H1 (cell line): ENCODE measurements around the gene SEPTIN2.

ENCODE experiments used
- BACH1 ChIP-seq: IDR thresholded peaks from 2 replicates; pipeline ENCODE4 v1.6.1; 2012; ENCODE audit warnings: low read length, improper control_type of control experiment
- CHD2 ChIP-seq: IDR thresholded peaks from 2 replicates; pipeline ENCODE4 v1.6.1; 2012; ENCODE audit warnings: low read length, improper control_type of control experiment
- CTCF ChIP-seq, 3 experiments: IDR thresholded peaks; 1 replicate in 2 of 3; 2 replicates in 1 of 3; pipeline versions ENCODE4 v1.5.1 to v1.6.1; 2011; ENCODE audit warnings: low read length in 3 of 3, mild to moderate bottlenecking in 3 of 3, inconsistent platforms in 2 of 3, low read depth in 1 of 3, moderate library complexity in 1 of 3; ENCODE audit not compliant: insufficient read depth in 1 of 3; ENCODE audit errors: control extremely low read depth in 1 of 3
- JUN ChIP-seq: IDR thresholded peaks from 2 replicates; pipeline ENCODE4 v1.6.1; 2011; ENCODE audit warnings: low read depth, mild to moderate bottlenecking, improper control_type of control experiment, low read length
- JUND ChIP-seq: IDR thresholded peaks from 2 replicates; pipeline ENCODE4 v1.6.1; 2011; ENCODE audit warnings: mild to moderate bottlenecking, improper control_type of control experiment, low read length
- MAFK ChIP-seq: IDR thresholded peaks from 2 replicates; pipeline ENCODE4 v1.6.1; 2012; ENCODE audit warnings: low read depth, mild to moderate bottlenecking, improper control_type of control experiment, low read length
- MAX ChIP-seq: IDR thresholded peaks from 2 replicates; pipeline ENCODE4 v1.6.1; 2012; ENCODE audit warnings: inconsistent platforms
- POLR2A ChIP-seq, 2 experiments: IDR thresholded peaks; 1 replicate in 1 of 2; 2 replicates in 1 of 2; pipeline ENCODE4 v1.6.1; 2011; ENCODE audit warnings: low read depth in 2 of 2, low read length in 2 of 2, mild to moderate bottlenecking in 2 of 2; ENCODE audit errors: control extremely low read depth in 1 of 2
- RXRA ChIP-seq: IDR thresholded peaks from 2 replicates; pipeline ENCODE4 v1.6.1; 2011; ENCODE audit warnings: low read depth, mild to moderate bottlenecking, low read length, moderate library complexity; ENCODE audit not compliant: insufficient read depth
- SP2 ChIP-seq: IDR thresholded peaks from 2 replicates; pipeline ENCODE4 v1.6.1; 2012; ENCODE audit warnings: mild to moderate bottlenecking, low read length, inconsistent platforms
- SUZ12 ChIP-seq: fragments of 200-600 bp; sonication (generic); IDR thresholded peaks from 2 replicates; pipeline ENCODE4 v1.6.1; 2012; ENCODE audit warnings: mild to moderate bottlenecking, inconsistent platforms, low read length, moderate library complexity, mixed read lengths

DNA sequence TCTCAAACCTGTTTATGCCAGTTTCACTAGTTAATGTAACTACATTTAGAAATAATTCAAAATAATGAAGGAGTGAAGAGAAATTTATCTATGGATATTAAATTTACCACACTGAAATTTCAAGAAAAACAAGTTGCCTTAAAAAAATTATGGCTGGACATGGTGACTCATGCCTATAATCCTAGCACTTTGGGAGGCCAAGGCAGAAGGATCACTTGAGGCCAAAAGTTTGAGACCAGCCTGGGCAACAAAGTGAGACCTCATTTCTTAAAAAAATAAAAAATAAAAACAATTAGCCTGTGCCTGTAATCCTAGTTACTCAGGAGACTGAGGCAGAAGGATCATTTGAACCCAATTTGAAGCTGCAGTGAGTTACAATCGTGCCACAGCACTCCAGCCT lies 30.1 kb upstream of the SEPTIN2 start:
- no peak for TF ChIP-seq JUN
- no peak for TF ChIP-seq CTCF (IDR thresholded peaks at IDR 0.05; ENCODE audit: control extremely low read depth in 1 of 3, insufficient read depth in 1 of 3, low read depth in 1 of 3, low read length in 3 of 3)
- no peak for TF ChIP-seq BACH1
- no peak for TF ChIP-seq RXRA
- TF ChIP-seq POLR2A (IDR thresholded peaks at IDR 0.05; ENCODE audit: control extremely low read depth in 1 of 2, low read depth in 2 of 2, low read length in 2 of 2) = no peak
- TF ChIP-seq CHD2 = no peak
- TF ChIP-seq MAX = no peak
- TF ChIP-seq MAFK = no peak
- no peak for TF ChIP-seq SUZ12
- TF ChIP-seq JUND = no peak
- TF ChIP-seq SP2 = no peak
